ENCODE measurements around the gene ITPR2. TPM values are rescaled to one million over a fixed set of nuclear protein-coding genes. Genes with fewer than 3 reads are reported as not detected.

The ITPR2 gene
- total and polyA plus RNA-seq, 2 of the 8 experiments (the other 6 are each of a cell fraction or from before 2014, with no cell fraction given): 4.1 to 48.3 TPM

- Histone ChIP-seq H4K8ac (ENCODE audit: extremely low read depth, insufficient read depth, low read length) (no peak overlapping the region), H2AFZ (ENCODE audit: low read length) (no peak overlapping the region), H3K4me3 (ENCODE audit: extremely low read depth in 1 of 4, insufficient read depth in 2 of 4, low read depth in 3 of 4, low read length in 4 of 4) (no peak overlapping the region), H3K14ac (ENCODE audit: insufficient read length) (no peak overlapping the region), H3K18ac (ENCODE audit: extremely low read depth, low read length) (no peak overlapping the region), H3K36me3 (ENCODE audit: control insufficient read depth in 2 of 4, insufficient read depth in 4 of 4, low read length in 3 of 4) (no peaks in the 10 kb centered on the region), H3K23ac (ENCODE audit: insufficient read length) (no peak overlapping the region), H3K4me2 (ENCODE audit: insufficient read depth in 1 of 2, low read depth in 2 of 2, low read length in 2 of 2) (no peak overlapping the region), H2BK120ac (replicated peaks; ENCODE audit: low read depth, low read length) (no peak overlapping the region), H2BK15ac (ENCODE audit: low read length) (no peak overlapping the region), H3K4ac (replicated peaks; ENCODE audit: insufficient read length, low read depth, low read length) (no peak overlapping the region), H2BK20ac (ENCODE audit: low read length) (no peak overlapping the region), H2BK5ac (ENCODE audit: low read depth, low read length) (no peak overlapping the region), H3K4me1 (replicated peaks in 1 of 4; ENCODE audit: control insufficient read depth in 3 of 4, insufficient read depth in 4 of 4, low read length in 3 of 4) (no peaks in the 10 kb centered on the region), H3K79me1 (ENCODE audit: low read depth, low read length) (no peaks in the 10 kb centered on the region), H3K56ac (replicated peaks; ENCODE audit: insufficient read length, low read depth, low read length) (no peak overlapping the region), H4K5ac (ENCODE audit: insufficient read length, low read depth, low read length) (no peak overlapping the region), H3K27ac (ENCODE audit: low read depth, low read length) (no peak overlapping the region), H3K9ac (replicated peaks in 1 of 4; ENCODE audit: extremely low read depth in 1 of 4, low read depth in 3 of 4, low read length in 3 of 4) (no peak overlapping the region), H3K23me2 (ENCODE audit: low read depth, low read length) (no peaks in the 10 kb centered on the region), H4K20me1 (replicated peaks in 1 of 2; ENCODE audit: control insufficient read depth in 1 of 2, insufficient read depth in 2 of 2, low read length in 2 of 2) (no peaks in the 10 kb centered on the region), H2BK12ac (ENCODE audit: low read depth, low read length) (no peak overlapping the region), H4K91ac (replicated peaks; ENCODE audit: insufficient read length, low read length) (no peak overlapping the region), H2AK5ac (ENCODE audit: low read depth, low read length) (no peak overlapping the region), H3K79me2 (ENCODE audit: control insufficient read depth in 1 of 2, insufficient read depth in 2 of 2, low read length in 2 of 2) (no peaks in the 10 kb centered on the region), H3K27me3 (replicated peaks in 1 of 4; ENCODE audit: control insufficient read depth in 3 of 4, extremely low read depth in 1 of 4, insufficient read depth in 3 of 4, low read length in 3 of 4) (no peaks in the 10 kb centered on the region), H3K9me3 (ENCODE audit: insufficient read depth in 2 of 2, low read depth in 1 of 2, low read length in 1 of 2) (no peaks in the 10 kb centered on the region)
- TF ChIP-seq SRF (IDR thresholded peaks at IDR 0.05; ENCODE audit: low read depth, low read length): no peak
- no peak for TF ChIP-seq TAF1 (IDR thresholded peaks at IDR 0.05; ENCODE audit: low read depth, low read length)
- TF ChIP-seq KDM4A (IDR thresholded peaks at IDR 0.05; ENCODE audit: low read depth, low read length, severe bottlenecking): no peak
- no peak for TF ChIP-seq YY1 (IDR thresholded peaks at IDR 0.05; ENCODE audit: low read depth, low read length)
- no peak for TF ChIP-seq FOSL1 (IDR thresholded peaks at IDR 0.05; ENCODE audit: insufficient read depth, low read depth, low read length)
- TF ChIP-seq ASH2L (IDR thresholded peaks at IDR 0.05; ENCODE audit: low read length): no peak
- no peak for TF ChIP-seq ATF3 (IDR thresholded peaks at IDR 0.05; ENCODE audit: insufficient read depth, low read depth, low read length)
- TF ChIP-seq CBX8 (IDR thresholded peaks at IDR 0.05; ENCODE audit: borderline replicate concordance, low read depth, low read length): no peak
- no peak for TF ChIP-seq TBP (IDR thresholded peaks at IDR 0.05; ENCODE audit: low read depth, low read length)
- no peak for TF ChIP-seq KDM1A (IDR thresholded peaks at IDR 0.05; ENCODE audit: borderline replicate concordance, low read length)
- TF ChIP-seq MAFK (IDR thresholded peaks at IDR 0.05; ENCODE audit: low read depth, low read length): no peak
- no peak for DNase-seq (ENCODE audit: low read depth in 1 of 2, low spot score in 2 of 2)
- ChIA-PET CTCF (ENCODE audit: partially characterized antibody) (no interaction called here), POLR2A (ENCODE audit: partially characterized antibody) (no interaction called here)
- FAIRE-seq: no peak
- WGBS, 2 experiments (ENCODE audit: extremely low coverage in 1 of 2, insufficient coverage in 1 of 2, insufficient read length in 1 of 2, insufficient replicate concordance in 2 of 2, low coverage in 1 of 2, low lambda C conversion rate in 2 of 2, missing lambda C conversion rate in 1 of 2): 88% methylated on average over 4 of the region's 4 CpGs; no CpG with 5 or more reads in 1 of the 2 experiments
Measured at GRCh38 chr12:26535826-26536225, 297.2 kb downstream of the ITPR2 start.
